Erythroblast (primary cell): ENCODE data around the gene SUN1.
"Not testable (repeated sequence)": the region's sequence is repeated elsewhere in the genome, so short reads cannot be mapped to it uniquely, and the experiment has no call there.

Experiments used
- DNase-seq, 2 experiments: peaks; one replicate each; lab custom pipeline; 2025; lab: John Stamatoyannopoulos, UW
- GATA1 ChIP-seq: IDR thresholded peaks from 2 replicates; pipeline ENCODE4 v1.6.1; 2011; ENCODE audit warnings: low read depth, mild to moderate bottlenecking, control low read depth, low read length, moderate library complexity
- POLR2A ChIP-seq: IDR thresholded peaks from 2 replicates; pipeline ENCODE4 v1.6.1; 2011; ENCODE audit warnings: mild to moderate bottlenecking, low read length

Gene SUN1

DNA sequence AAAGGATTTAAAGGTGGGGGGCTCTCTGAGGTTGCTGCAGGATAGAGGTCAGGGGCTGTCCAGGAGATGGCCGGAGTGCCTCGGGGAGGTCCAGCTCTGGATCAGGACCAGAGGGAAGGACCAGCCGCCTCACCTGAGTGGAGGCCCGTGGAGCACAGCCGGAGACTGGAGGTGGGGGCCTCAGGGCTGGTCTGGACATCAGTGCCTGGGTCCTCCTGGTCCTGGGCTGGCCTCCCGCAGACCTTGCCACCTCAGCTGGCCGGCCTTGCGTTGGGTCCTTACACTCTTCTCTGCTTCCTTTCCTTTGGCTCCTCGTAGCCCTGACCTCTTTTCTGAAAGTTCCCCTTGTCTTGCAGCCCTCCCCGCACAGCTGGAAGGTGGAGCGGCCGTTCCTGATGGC lies 2.0 kb downstream of the SUN1 start:
- TF ChIP-seq POLR2A (no peak), GATA1 (no peak)
- DNase-seq = no peak

- TF ChIP-seq GATA1 (no peak), POLR2A (no peak)
- DNase-seq = no peak
Observed at GRCh38 chr7:835021-835420, 2.7 kb downstream of the SUN1 start.

GRCh38 chr7:835485-836401 lies 3.5 kb downstream of the SUN1 start:
- no peak for DNase-seq
- TF ChIP-seq POLR2A (no peak), GATA1 (no peak)

DNA sequence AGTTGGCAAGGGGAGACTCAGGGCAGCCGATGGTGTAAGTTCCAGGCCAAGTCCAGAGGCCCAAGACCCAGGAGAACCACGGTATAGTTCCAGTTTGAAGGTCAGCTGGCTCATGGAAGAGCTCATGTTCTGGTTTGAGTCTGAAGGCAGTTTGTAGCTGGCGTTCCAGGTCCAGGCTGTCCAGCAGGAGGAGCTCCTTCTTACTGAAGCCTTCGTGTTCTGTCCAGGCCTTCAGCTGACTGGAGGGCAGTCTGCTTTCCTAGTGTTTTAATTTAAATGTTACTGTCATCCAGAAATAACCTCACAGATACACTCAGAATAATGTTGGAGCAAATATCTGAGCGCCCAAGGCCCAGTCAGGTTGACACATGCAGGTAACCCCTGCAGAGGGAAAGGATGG lies 4.2 kb downstream of the SUN1 start:
- DNase-seq = peak; percentile 43 to 53
- no peak for TF ChIP-seq GATA1
- TF ChIP-seq POLR2A = no peak

- TF ChIP-seq GATA1 (no peak), POLR2A (no peak)
- no peak for DNase-seq
Observed at GRCh38 chr7:837001-837400, 4.7 kb downstream of the SUN1 start.

DNA sequence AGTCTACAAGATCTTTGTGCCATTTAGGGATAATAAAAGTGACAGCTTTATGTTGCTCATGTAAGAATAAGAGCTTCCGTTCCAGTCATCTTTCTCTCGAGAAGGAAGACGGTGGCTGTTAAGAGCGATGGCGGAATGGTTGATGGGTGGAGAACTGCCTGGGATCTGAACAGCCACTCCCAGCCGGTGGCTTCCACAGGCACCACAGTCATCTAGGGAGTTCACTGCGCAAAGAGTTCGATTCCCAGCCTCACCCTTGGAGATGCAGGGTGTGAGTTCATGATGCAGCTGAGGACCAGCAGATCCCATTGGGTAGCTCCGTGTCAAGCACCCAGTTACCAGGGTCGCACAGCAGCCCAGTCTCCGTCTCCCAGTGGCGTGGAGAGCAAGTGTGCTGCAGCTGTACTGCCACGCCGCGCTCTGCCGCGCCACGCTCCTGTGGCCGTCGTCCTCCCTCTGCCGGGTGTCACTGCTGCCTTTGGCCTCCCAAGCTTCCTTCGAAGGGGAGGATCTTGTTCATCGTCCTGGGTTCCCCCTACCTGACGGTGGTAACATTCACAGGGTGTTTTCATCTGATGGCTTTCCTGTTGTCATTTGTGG lies 7.8 kb downstream of the SUN1 start:
- TF ChIP-seq POLR2A (no peak), GATA1 (no peak)
- no peak for DNase-seq

GRCh38 chr7:841943-842342 lies 9.7 kb downstream of the SUN1 start:
- DNase-seq = no peak
- no peak for TF ChIP-seq GATA1
- no peak for TF ChIP-seq POLR2A

- no peak for DNase-seq
- TF ChIP-seq GATA1 (no peak), POLR2A (no peak)
Observed at GRCh38 chr7:842431-843031, 10.3 kb downstream of the SUN1 start.

- TF ChIP-seq GATA1 (no peak), POLR2A (no peak)
- no peak for DNase-seq
Observed at GRCh38 chr7:843230-843629, 11.0 kb downstream of the SUN1 start.

DNA sequence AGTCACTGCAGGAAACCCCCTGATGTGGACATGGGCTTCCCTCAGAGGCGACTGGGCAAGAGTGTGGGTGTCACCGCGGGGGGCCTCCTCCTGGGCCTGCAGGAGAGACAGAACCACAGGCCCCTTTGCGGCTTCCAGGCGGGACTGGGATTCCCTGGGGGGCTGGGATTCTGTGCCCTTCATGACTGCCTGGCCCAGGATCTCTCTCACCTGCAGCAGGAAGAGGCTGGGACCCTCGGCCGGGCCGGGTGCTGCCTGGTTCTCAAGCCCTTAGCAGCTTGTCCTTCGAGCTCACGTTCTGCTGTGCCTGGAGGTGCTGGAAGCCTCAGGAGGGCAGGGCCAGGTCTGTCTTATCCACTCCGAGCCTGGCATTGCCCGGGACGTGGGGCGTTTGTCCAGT lies 11.8 kb downstream of the SUN1 start:
- no peak for TF ChIP-seq GATA1
- TF ChIP-seq POLR2A = no peak
- no peak for DNase-seq

- TF ChIP-seq GATA1 (no peak), POLR2A (no peak)
- DNase-seq = no peak
Observed at GRCh38 chr7:844514-844913, 12.2 kb downstream of the SUN1 start.

DNA sequence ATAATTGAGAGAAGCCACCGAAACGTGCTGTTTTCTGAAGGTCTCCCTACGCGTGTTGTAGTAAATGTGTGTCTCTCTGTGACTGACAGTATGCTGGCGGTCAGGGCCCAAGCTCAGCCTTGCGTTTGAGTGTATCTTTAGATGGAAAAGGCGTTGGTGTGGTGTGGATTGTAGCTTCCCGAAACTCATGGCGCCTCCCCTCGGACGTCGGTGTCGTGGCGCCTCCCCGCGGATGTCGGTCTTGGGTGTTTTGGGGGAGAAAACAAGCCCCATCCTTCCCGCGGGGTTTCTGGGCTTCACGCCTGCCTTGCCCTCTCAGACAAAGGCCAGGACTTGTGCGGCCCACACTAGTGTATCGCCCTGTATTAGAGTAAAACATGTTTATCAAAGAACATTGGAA lies 12.8 kb downstream of the SUN1 start:
- TF ChIP-seq GATA1 = no peak
- DNase-seq = no peak

DNA sequence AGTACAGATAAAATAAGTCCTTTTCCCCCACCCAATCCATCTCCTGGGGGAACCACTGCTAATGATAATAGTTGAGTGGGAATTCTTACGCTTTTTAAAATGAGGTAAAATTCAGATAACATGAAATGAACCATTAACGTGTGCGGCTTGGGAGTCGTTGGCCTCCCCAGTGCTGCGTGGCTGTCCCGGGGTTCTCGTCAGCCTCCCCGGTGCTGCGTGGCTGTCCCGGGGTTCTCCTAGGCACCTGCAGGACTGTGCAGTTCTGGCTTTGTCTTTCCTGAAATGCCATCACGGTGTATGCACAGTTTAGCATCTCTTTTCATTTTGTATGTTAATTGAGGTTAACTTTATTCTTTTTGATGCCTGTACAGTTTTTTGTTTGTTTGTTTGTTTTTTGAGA lies 13.5 kb downstream of the SUN1 start:
- DNase-seq = no peak
- TF ChIP-seq POLR2A = no peak
- no peak for TF ChIP-seq GATA1

DNA sequence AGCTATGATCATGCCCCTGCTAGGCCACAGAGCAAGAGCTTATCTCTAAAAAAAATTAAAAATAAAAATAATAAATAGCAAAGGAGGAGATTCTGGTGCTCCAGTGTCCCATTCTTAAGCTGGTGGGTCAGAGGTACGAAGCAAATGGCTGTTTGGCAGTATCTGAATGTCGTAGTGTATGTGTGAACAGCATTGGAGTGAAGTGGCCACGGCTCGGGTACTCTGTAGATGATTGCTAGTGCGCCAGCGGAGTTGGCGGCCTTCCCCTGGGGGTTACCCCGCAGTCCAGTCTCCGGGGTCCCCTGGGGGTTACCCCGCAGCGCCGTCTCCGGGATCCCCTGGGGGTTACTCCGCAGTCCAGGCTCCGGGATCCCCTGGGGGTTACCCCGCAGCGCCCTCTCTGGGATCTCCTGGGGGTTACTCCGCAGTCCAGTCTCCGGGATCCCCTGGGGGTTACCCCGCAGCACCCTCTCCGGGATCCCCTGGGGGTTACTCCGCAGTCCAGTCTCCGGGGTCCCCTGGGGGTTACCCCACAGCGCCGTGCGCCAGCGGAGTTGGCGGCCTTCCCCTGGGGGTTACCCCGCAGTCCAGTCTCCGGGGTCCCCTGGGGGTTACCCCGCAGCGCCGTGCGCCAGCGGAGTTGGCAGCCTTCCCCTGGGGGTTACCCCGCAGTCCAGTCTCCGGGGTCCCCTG lies 14.8 kb downstream of the SUN1 start:
- not testable (repeated sequence) for DNase-seq

DNA sequence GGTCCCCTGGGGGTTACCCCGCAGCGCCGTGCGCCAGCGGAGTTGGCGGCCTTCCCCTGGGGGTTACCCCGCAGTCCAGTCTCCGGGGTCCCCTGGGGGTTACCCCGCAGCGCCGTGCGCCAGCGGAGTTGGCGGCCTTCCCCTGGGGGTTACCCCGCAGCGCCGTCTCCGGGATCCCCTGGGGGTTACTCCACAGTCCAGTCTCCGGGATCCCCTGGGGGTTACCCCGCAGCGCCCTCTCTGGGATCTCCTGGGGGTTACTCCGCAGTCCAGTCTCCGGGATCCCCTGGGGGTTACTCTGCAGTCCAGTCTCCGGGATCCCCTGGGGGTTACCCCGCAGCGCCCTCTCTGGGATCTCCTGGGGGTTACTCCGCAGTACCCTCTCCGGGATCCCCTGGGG lies 15.5 kb downstream of the SUN1 start:
- DNase-seq = not testable (repeated sequence)
